22Rv1 (cell line): ENCODE data around the gene LRRC61.
"Not testable (repeated sequence)": the region's sequence is repeated elsewhere in the genome, so short reads cannot be mapped to it uniquely, and the experiment has no call there.

ENCODE experiments used
- H3K27ac ChIP-seq: fragments of 450-650 bp; 2 replicates; pipeline ENCODE4 v1.5.1; 2017
- ZFX ChIP-seq: fragments of 450-650 bp; IDR thresholded peaks from 2 replicates; pipeline ENCODE4 v1.6.1; 2017; ENCODE audit warnings: antibody characterized with exemption, borderline replicate concordance
- TF ChIP-seq, protein P1 (sequence below): fragments of 450-650 bp; IDR thresholded peaks from 2 replicates; pipeline ENCODE4 v1.5.1; 2017; ENCODE audit warnings: mild to moderate bottlenecking

Gene LRRC61

DNA sequence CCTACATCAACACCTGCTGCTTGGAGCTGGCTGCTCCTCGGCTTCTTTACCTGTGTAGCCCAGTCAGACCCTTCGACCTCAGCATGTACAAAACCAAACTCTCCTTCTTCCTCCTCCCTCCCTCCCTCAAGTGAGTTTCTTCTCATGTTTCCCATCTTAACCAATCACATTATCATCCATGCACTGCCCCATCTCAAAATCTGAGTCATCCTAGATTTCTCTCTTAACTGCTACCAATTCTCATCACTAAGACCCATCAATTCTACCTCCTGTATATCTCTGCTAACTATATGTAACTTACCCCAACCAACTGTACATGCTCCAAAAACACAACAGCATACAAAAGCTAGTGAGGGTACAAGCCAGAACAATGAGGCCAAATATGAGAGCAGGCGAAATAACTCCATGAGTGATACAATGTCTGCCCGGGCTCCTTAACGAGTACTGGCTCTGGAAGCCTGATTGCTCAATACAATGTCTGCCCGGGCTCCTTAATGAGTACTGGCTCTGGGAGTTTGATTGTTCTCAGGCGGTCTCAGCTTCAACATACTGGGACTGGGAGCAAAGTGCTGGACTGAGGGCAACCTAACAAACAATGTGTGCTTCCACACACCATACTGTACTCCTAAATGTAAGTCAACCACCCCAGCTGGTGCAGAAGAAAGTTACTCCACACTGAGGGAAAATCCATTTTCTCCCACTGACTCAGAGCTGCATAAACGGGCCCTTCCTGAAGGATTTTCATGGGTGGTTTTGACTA lies 18.5 kb upstream of the LRRC61 start:
- not testable (repeated sequence) for H3K27ac ChIP-seq

GRCh38 chr7:150305259-150305902 lies 17.8 kb upstream of the LRRC61 start:
- not testable (repeated sequence) for H3K27ac ChIP-seq

DNA sequence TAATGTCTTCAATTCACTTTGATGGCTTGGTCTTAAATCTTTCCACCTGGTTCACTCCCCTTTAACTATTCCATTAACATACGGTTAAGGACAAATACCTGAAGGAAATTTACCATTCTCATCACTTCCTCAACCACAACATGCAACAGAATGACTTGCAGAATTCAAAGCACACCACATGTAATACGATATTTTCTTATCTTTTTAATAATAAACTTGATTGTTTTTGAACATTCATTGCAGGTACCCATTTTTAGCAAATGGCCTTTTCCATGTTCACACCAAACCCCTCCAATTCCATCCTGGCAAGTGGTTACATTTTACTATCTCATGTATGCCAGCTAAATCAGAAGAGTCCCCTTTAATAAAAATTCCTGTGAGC lies 17.3 kb upstream of the LRRC61 start:
- H3K27ac ChIP-seq: not testable (repeated sequence)

GRCh38 chr7:150306377-150306776 lies 16.8 kb upstream of the LRRC61 start:
- not testable (repeated sequence) for H3K27ac ChIP-seq

DNA sequence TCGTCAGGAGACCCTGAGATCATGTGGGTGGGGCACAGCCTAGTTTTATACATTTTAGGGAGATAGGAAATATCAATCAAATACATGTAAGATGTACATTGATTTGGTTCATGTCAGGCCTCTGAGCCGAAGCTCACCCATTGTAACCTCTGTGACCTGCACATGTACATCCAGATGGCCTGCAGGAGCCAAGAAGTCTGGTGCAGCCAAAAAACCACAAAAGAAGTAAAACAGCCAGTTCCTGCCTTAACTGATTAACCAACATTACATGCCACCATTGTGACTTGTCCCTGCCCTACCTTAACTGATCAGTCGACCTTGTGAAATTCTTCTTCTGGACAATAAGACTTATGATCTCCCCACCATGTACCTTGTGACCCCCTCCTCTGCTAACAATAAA lies 16.0 kb upstream of the LRRC61 start:
- H3K27ac ChIP-seq: no peak overlapping the region
- TF ChIP-seq, protein P1, sequence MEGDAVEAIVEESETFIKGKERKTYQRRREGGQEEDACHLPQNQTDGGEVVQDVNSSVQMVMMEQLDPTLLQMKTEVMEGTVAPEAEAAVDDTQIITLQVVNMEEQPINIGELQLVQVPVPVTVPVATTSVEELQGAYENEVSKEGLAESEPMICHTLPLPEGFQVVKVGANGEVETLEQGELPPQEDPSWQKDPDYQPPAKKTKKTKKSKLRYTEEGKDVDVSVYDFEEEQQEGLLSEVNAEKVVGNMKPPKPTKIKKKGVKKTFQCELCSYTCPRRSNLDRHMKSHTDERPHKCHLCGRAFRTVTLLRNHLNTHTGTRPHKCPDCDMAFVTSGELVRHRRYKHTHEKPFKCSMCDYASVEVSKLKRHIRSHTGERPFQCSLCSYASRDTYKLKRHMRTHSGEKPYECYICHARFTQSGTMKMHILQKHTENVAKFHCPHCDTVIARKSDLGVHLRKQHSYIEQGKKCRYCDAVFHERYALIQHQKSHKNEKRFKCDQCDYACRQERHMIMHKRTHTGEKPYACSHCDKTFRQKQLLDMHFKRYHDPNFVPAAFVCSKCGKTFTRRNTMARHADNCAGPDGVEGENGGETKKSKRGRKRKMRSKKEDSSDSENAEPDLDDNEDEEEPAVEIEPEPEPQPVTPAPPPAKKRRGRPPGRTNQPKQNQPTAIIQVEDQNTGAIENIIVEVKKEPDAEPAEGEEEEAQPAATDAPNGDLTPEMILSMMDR: no peak
- TF ChIP-seq ZFX: no peak

- no peak overlapping the region for H3K27ac ChIP-seq
- TF ChIP-seq, protein P1: no peak
- TF ChIP-seq ZFX: no peak
Observed at GRCh38 chr7:150307904-150308303, 15.3 kb upstream of the LRRC61 start.

DNA sequence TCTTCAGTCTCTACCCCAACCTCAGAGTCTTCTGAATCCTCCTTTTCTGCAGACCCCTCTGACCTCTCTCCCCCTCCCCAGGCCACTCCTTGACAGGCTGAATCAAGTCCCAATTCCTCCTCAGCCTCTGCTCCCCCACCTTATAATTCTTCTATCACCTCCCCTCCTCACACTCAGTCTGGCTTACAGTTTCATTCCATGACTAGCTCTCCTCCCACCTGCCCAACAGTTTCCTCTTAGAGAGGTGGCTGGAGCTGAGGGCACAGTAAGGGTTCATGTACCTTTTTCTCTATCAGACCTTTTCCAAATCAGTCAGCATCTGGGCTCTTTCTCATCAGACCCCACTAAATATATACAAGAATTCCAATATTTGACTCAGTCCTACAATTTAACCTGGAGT lies 14.6 kb upstream of the LRRC61 start:
- no peak overlapping the region for H3K27ac ChIP-seq
- TF ChIP-seq, protein P1: no peak
- no peak for TF ChIP-seq ZFX

DNA sequence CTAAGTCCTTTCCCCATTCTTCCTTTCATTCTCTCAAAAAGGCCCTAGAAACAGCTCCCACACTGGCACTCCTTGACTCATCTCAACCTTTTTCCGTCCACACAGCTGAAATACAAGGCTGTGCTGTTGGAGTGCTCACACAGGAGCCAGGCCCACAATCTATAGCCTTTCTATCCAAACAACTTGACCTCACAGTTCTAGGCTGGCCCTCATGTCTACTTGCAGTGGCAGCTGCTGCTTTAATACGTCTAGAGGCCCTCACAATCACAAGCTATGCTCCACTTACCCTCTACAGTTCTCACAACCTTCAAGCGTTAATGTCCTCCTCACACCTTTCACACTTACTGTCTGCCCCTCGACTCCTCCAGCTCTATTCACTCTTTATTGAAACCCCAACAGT lies 12.0 kb upstream of the LRRC61 start:
- H3K27ac ChIP-seq: no peak overlapping the region
- TF ChIP-seq ZFX: no peak
- TF ChIP-seq, protein P1: no peak

GRCh38 chr7:150311711-150312110 lies 11.4 kb upstream of the LRRC61 start:
- TF ChIP-seq ZFX: no peak
- TF ChIP-seq, protein P1: no peak
- no peak overlapping the region for H3K27ac ChIP-seq

DNA sequence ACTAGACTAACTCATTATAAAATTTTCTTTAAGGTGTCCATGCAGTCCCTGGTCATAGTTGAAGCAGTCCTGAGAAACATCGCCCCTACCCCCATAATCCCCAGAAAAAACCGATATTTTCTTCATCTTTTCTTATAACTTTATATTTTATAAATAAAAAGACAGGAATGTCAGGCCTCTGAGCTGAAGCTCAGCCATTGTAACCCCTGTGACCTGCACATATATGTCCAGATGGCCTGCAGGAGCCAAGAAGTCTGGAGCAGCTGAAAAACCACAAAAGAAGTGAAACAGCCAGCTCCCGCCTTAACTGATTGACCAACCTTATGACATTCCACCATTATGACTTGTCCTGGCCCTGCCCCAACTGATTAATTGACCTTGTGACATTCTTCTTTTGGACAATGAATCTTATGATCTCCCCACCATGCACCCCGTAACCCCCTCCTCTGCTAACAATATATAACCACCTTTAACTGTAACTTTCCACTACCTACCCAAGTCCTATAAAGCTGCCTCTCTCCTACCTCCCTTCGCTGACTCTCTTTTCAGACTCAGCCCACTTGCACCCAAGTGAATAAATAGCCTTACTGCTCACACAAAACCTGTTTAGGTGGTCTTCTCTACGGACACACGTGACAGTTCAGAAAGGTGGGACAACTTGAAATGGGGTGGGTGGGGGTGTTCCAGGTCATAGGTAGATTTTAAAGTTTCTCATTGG lies 10.3 kb upstream of the LRRC61 start:
- H3K27ac ChIP-seq: not testable (repeated sequence)
